ENCODE data around the gene ITGB1. TPM values are rescaled to one million over a fixed set of nuclear protein-coding genes. Genes with fewer than 3 reads are reported as not detected.

Gene ITGB1
- total and polyA plus RNA-seq, 2 of the 8 experiments (the other 6 are each of a cell fraction or from before 2014, with no cell fraction given) = 82.7 to 321 TPM

DNA sequence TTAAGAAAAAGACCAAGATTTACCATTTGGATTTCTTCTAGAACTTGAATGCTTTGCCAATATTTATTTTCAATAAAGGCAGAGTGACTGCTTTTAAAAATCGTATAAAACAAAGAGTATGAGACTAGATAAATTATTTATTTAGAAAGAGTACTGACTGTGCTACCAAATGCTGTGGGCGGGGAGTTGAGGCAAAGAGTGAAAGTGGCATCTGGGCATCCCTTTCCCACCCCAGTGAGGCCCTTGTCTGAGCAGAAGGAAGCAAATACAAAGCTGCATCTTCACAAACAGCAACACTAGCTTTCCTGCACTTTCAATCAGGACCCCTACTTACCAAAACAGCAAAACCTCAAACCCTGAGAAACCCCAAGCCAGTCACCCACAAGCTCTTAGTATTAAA lies 34.9 kb downstream of the ITGB1 start (continued):
- TF ChIP-seq, protein P1, sequence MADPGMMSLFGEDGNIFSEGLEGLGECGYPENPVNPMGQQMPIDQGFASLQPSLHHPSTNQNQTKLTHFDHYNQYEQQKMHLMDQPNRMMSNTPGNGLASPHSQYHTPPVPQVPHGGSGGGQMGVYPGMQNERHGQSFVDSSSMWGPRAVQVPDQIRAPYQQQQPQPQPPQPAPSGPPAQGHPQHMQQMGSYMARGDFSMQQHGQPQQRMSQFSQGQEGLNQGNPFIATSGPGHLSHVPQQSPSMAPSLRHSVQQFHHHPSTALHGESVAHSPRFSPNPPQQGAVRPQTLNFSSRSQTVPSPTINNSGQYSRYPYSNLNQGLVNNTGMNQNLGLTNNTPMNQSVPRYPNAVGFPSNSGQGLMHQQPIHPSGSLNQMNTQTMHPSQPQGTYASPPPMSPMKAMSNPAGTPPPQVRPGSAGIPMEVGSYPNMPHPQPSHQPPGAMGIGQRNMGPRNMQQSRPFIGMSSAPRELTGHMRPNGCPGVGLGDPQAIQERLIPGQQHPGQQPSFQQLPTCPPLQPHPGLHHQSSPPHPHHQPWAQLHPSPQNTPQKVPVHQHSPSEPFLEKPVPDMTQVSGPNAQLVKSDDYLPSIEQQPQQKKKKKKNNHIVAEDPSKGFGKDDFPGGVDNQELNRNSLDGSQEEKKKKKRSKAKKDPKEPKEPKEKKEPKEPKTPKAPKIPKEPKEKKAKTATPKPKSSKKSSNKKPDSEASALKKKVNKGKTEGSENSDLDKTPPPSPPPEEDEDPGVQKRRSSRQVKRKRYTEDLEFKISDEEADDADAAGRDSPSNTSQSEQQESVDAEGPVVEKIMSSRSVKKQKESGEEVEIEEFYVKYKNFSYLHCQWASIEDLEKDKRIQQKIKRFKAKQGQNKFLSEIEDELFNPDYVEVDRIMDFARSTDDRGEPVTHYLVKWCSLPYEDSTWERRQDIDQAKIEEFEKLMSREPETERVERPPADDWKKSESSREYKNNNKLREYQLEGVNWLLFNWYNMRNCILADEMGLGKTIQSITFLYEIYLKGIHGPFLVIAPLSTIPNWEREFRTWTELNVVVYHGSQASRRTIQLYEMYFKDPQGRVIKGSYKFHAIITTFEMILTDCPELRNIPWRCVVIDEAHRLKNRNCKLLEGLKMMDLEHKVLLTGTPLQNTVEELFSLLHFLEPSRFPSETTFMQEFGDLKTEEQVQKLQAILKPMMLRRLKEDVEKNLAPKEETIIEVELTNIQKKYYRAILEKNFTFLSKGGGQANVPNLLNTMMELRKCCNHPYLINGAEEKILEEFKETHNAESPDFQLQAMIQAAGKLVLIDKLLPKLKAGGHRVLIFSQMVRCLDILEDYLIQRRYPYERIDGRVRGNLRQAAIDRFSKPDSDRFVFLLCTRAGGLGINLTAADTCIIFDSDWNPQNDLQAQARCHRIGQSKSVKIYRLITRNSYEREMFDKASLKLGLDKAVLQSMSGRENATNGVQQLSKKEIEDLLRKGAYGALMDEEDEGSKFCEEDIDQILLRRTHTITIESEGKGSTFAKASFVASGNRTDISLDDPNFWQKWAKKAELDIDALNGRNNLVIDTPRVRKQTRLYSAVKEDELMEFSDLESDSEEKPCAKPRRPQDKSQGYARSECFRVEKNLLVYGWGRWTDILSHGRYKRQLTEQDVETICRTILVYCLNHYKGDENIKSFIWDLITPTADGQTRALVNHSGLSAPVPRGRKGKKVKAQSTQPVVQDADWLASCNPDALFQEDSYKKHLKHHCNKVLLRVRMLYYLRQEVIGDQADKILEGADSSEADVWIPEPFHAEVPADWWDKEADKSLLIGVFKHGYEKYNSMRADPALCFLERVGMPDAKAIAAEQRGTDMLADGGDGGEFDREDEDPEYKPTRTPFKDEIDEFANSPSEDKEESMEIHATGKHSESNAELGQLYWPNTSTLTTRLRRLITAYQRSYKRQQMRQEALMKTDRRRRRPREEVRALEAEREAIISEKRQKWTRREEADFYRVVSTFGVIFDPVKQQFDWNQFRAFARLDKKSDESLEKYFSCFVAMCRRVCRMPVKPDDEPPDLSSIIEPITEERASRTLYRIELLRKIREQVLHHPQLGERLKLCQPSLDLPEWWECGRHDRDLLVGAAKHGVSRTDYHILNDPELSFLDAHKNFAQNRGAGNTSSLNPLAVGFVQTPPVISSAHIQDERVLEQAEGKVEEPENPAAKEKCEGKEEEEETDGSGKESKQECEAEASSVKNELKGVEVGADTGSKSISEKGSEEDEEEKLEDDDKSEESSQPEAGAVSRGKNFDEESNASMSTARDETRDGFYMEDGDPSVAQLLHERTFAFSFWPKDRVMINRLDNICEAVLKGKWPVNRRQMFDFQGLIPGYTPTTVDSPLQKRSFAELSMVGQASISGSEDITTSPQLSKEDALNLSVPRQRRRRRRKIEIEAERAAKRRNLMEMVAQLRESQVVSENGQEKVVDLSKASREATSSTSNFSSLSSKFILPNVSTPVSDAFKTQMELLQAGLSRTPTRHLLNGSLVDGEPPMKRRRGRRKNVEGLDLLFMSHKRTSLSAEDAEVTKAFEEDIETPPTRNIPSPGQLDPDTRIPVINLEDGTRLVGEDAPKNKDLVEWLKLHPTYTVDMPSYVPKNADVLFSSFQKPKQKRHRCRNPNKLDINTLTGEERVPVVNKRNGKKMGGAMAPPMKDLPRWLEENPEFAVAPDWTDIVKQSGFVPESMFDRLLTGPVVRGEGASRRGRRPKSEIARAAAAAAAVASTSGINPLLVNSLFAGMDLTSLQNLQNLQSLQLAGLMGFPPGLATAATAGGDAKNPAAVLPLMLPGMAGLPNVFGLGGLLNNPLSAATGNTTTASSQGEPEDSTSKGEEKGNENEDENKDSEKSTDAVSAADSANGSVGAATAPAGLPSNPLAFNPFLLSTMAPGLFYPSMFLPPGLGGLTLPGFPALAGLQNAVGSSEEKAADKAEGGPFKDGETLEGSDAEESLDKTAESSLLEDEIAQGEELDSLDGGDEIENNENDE (IDR thresholded peaks at IDR 0.05; ENCODE audit: insufficient replicate concordance, low read length) = no peak
- TF ChIP-seq RBBP5 (IDR thresholded peaks at IDR 0.05; ENCODE audit: borderline replicate concordance, low read depth, low read length) (no peak), BCL11A (IDR thresholded peaks at IDR 0.05; ENCODE audit: low read depth in 2 of 2, low read length in 2 of 2) (no peak), HDAC6 (IDR thresholded peaks at IDR 0.05; ENCODE audit: low read depth, low read length) (no peak), TAF1 (IDR thresholded peaks at IDR 0.05; ENCODE audit: low read depth, low read length) (no peak)

Measured in H1 (cell line).